Fibroblast of the conjunctiva (primary cell): ENCODE measurements around the gene LDHA.

Source experiments
- DNase-seq: peaks from one replicate; pipeline ENCODE4 v3.0.0-alpha.2; 2010; ENCODE audit warnings: low read depth

LDHA gene

GRCh38 chr11:18394275-18394927 is at the start of gene LDHA:
LDHA (plus strand) TSS chr11:18394563; CDS start chr11:18396843, 2,280 bp downstream.
- DNase-seq: peak; percentile 95

DNA sequence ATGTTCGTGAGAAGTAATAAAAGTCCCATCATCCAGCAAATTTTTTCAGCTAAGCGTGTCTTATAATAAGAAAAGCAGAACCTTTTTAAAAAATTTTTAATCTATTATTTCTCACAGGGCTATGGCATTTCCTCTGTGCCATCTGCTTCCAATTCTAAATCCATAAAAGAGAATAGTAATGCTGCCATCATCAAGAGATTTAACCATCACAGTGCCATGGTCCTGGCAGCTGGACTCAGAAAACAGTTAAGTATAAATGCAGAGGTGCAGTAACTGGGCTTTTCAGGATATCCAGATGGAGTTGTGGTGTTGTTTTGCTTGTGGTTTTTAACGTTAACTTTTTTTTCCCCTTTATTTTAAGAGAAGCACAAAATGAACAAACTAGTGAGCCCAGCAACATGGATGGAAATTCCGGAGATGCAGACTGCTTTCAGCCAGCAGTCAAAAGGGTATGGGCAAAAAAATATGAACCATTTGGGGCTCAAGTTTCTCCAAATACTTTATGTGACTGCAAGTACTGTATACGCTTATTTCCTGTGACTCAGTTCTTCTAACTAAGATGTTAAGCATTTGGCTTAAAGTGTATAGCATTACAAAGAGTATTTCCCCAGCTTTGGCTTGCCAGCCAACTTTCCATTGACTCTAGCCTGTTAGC is 46.8 kb upstream of the LDHA start:
- peak; percentile 31 for DNase-seq

GRCh38 chr11:18352581-18352980 is 41.8 kb upstream of the LDHA start:
- no peak for DNase-seq

DNA sequence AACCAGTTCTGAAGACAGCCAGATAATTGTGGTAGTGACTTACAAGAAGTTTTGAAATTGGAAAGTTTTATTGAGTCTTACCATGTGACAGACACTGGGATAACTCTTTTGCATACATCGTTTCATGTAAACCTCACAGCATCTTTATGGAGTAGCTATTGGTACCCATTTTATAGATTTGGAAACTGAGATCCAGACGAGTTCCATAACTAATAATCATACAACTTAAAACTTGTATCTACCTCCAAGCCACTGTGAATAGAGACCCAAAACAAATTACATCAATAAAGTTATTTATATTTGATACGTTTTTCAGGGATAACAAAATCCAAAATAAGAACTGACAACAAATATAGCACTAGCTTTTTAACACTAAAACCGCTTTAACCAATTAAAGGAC is 35.7 kb upstream of the LDHA start:
- no peak for DNase-seq

GRCh38 chr11:18361154-18361553 is 33.2 kb upstream of the LDHA start:
- no peak for DNase-seq

GRCh38 chr11:18364495-18365073 is 29.8 kb upstream of the LDHA start:
- no peak for DNase-seq

DNA sequence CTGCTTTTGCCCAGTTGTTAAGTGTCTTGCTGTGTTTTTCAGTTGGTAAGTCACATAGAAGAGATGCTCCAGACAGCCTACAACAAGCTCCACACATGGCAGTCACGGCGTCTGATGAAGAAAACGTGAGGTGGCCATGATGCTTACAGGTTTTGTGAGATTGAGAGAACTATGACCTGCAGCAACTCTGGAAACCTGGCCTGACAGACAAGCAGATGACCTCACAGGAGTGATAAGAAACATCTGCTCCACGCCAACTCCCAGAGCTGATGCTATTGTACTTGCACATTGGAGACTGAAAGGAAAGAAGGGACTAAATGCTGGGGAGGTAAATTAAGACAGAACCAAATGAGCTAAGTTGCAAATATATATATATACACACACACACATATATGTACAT is 28.6 kb upstream of the LDHA start:
- DNase-seq: no peak

- DNase-seq: no peak
These were observed 28.1 kb upstream of the LDHA start for GRCh38 chr11:18366286-18366685.

GRCh38 chr11:18367431-18367830 is 26.9 kb upstream of the LDHA start:
- DNase-seq: peak; percentile 9

DNA sequence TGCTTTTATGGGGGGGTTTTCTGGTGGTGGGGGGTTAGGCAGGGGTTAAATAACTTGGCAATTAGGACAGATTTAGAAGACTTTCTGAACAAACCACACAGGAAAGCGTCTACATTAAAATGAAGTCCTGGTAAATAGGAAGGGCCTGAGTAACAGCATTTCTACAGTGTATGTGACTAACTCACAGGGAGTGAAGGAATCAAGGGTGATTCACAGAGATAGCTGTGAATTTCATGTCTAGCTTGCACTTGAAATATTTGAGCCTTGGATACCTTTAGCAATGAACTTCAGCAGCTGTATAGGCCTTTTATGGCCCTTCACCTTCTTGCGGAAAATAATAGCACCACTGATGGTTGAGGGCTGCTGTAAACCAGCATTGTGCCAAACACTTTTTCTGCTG is 26.1 kb upstream of the LDHA start:
- DNase-seq: no peak

- no peak for DNase-seq
These were observed 25.0 kb upstream of the LDHA start for GRCh38 chr11:18369398-18369797.

- no peak for DNase-seq
These were observed 23.1 kb upstream of the LDHA start for GRCh38 chr11:18371279-18371678.

DNA sequence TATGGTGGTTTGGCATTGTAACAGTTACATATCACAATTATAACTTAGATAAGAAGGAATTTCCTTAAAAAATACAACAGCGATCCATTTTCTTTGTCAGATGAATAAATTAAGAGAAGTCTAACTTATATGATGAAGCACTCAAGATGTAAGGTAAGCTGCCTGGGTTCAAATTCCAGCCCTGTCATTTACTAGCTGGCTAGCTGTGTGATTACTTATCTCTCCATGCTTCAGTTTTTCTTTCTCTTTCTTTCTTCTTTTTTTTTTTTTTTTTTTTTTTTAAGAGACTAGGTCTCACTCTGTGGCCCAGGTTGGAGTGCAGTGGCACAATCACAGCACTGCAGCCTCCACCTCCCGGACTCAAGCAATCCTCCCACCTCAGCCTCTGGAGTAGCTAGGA is 22.2 kb upstream of the LDHA start:
- no peak for DNase-seq

GRCh38 chr11:18374956-18375355 is 19.4 kb upstream of the LDHA start:
- no peak for DNase-seq

DNA sequence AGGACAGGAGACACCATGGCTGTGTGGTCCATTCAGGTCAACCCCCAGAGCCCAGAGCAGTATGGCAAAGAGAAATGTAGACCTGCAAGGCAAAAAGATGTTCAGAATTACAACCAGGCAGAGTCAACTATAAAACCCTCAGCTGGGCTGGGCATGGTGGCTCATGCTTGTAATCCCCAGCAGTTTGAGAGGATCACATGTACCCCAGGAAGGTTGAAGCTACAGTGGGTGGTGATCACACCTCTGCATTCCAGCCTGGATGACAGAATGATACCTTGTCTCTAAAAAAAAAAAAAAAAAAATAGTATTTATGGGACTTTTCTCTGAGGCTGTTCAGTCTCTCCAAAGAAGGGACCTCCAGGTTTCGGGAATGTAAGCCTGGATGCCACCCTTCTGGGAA is 18.4 kb upstream of the LDHA start:
- no peak for DNase-seq

DNA sequence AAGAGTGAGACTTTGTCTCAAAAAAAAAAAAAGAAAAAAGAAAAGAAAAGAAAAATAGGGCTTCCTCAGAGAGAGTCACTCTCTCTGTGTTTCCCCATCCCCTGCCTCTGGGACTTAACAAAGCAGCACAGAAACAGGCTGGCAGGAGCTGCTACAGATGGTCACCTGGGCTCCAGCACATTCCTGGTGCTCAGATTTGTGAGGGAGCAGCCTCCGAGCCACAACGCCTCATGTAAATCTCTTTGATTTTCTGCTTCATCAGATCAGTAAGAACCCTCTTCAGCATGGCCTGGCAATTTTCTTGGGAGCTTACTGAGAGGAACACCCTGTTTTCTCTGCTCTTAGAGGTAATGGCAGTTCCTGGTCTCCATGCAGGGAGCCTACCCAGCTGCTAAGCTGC is 15.2 kb upstream of the LDHA start:
- no peak for DNase-seq

GRCh38 chr11:18383388-18384156 is 10.8 kb upstream of the LDHA start:
- peak; percentile 99 for DNase-seq

DNA sequence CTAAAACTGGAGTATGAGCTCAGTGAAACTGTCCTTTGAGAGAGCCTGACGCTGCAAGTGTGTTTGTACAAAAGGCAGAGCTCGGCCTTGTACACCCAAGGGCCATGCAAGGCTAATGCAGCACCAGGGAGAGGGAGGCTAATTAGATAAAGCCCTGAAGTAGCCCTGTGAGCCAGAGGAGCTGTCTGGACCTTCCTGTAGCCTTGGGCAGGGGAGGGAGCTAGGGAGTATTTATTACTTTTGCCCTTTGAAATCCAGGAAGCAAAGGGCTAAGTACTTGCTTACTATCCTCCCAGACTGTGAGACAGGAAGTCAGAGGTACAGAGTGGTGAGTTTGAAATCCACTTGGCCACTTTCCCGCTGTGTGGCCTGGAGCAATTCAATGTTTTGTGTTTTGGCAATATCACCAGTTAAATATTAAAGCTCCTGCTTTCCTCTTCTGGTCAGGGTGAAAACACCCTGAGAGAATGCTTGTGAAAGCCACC is 10.2 kb upstream of the LDHA start:
- DNase-seq: peak; percentile 83

DNA sequence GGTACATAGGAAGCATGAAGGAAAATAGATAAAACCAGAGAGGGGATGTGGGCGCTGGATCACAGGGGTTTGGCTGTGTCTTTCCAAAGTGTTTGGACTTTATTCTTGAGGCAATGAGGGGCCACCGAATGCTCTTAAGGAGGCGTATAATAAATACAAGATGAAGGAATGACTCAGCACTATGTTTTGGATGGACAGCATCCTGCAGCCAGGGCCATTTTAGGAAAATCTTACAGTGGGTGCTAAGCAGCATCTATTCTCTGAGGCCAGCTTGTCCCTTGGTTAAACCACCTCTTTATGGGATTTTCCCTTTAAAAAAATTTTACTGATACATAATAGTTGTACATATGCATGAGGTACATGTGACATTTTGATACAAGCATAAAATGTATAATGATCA is 4.3 kb upstream of the LDHA start:
- DNase-seq: no peak

- no peak for DNase-seq
These were observed 1.7 kb upstream of the LDHA start for GRCh38 chr11:18392434-18393321.

DNA sequence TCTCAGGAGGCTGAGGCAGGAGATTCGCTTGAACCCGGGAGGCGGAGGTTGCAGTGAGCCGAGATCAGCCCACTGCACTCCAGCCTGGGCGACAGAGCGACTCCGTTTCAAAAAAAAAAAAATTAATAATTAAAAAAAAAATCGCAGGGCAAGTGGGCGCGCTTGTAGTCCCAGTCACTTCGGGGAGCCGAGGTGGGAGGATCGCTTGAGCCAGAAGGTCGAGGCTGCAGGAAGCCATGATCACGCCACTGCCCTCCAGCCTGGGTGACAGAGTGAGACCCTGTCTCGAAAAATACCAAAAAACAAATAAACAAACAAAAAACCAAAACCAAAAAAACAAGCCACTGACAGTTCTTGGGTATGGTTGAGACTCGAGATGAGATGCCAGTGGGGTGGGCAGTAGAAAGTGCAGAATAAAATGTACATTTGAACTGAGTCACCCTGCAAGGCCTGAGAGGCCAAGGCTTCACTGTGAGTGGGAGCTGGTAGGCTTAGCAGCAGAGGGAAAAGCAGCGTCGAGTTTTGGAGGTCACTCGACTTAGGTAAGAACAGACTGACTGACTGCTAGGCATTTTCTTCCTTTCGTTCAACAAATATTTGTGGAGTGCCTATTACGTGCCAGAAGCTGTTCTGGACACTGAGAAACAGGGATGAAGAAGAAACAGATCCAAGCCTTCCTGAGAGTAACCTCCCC is 635 bp upstream of the LDHA start:
- DNase-seq: no peak
